ENCODE measurements around the gene PTPRM.

PTPRM gene

GRCh38 chr18:8107426-8107825 is 540.3 kb downstream of the PTPRM start:
- DNase-seq (ENCODE audit: low read depth in 2 of 2) = no peak

- DNase-seq (ENCODE audit: low read depth in 2 of 2) = no peak
Measured at GRCh38 chr18:8114480-8114879, 547.4 kb downstream of the PTPRM start.

GRCh38 chr18:8116341-8117005 is 549.4 kb downstream of the PTPRM start:
- no peak for DNase-seq (ENCODE audit: low read depth in 2 of 2)

- DNase-seq (ENCODE audit: low read depth in 2 of 2) = no peak
Measured at GRCh38 chr18:8117006-8117371, 549.9 kb downstream of the PTPRM start.

- DNase-seq (ENCODE audit: low read depth in 2 of 2) = no peak
Measured at GRCh38 chr18:8121101-8121500, 554.0 kb downstream of the PTPRM start.

GRCh38 chr18:8121942-8122480 is 554.9 kb downstream of the PTPRM start:
- DNase-seq (ENCODE audit: low read depth in 2 of 2) = no peak

- no peak for DNase-seq (ENCODE audit: low read depth in 2 of 2)
Measured at GRCh38 chr18:8124232-8125146, 557.4 kb downstream of the PTPRM start.

GRCh38 chr18:8130096-8130495 is 563.0 kb downstream of the PTPRM start:
- no peak for DNase-seq (ENCODE audit: low read depth in 2 of 2)

- no peak for DNase-seq (ENCODE audit: low read depth in 2 of 2)
Measured at GRCh38 chr18:8133032-8133431, 565.9 kb downstream of the PTPRM start.

GRCh38 chr18:8133888-8134287 is 566.8 kb downstream of the PTPRM start:
- no peak for DNase-seq (ENCODE audit: low read depth in 2 of 2)

- no peak for DNase-seq (ENCODE audit: low read depth in 2 of 2)
Measured at GRCh38 chr18:8139127-8139527, 572.0 kb downstream of the PTPRM start.

- DNase-seq (ENCODE audit: low read depth in 2 of 2) = no peak
Measured at GRCh38 chr18:8139891-8140406, 572.8 kb downstream of the PTPRM start.

- DNase-seq (ENCODE audit: low read depth in 2 of 2) = no peak
Measured at GRCh38 chr18:8140841-8141501, 573.9 kb downstream of the PTPRM start.

GRCh38 chr18:8142131-8142711 is 575.1 kb downstream of the PTPRM start:
- no peak for DNase-seq (ENCODE audit: low read depth in 2 of 2)

GRCh38 chr18:8142932-8143331 is 575.8 kb downstream of the PTPRM start:
- no peak for DNase-seq (ENCODE audit: low read depth in 2 of 2)

GRCh38 chr18:8151181-8151580 is 584.1 kb downstream of the PTPRM start:
- DNase-seq (ENCODE audit: low read depth in 2 of 2) = no peak

- DNase-seq (ENCODE audit: low read depth in 2 of 2) = no peak
Measured at GRCh38 chr18:8153887-8154583, 586.9 kb downstream of the PTPRM start.

GRCh38 chr18:8162802-8163201 is 595.7 kb downstream of the PTPRM start:
- DNase-seq (ENCODE audit: low read depth in 2 of 2) = no peak

GRCh38 chr18:8163286-8163959 is 596.3 kb downstream of the PTPRM start:
- no peak for DNase-seq (ENCODE audit: low read depth in 2 of 2)

GRCh38 chr18:8165095-8165494 is 598.0 kb downstream of the PTPRM start:
- DNase-seq (ENCODE audit: low read depth in 2 of 2) = no peak

- no peak for DNase-seq (ENCODE audit: low read depth in 2 of 2)
Measured at GRCh38 chr18:8167026-8167425, 599.9 kb downstream of the PTPRM start.
